ENCODE measurements around the gene ATP10A. TPM values are rescaled to one million over a fixed set of nuclear protein-coding genes. Genes with fewer than 3 reads are reported as not detected.

The ATP10A gene
- total and polyA plus RNA-seq, 2 donors from 2014 or later, result 4.0 to 6.8 TPM

- peaks cover 0 to 3% (median 0%) of the 10 kb centered on the region in 3 donors for H3K4me1 ChIP-seq (ENCODE audit: control insufficient read depth in 2 of 3, insufficient read depth in 2 of 3, low read depth in 1 of 3, low read length in 3 of 3)
- no peaks in the 10 kb centered on the region for H3K36me3 ChIP-seq (ENCODE audit: control insufficient read depth in 2 of 3, insufficient read depth in 3 of 3, low read length in 3 of 3)
- no peak for DNase-seq
- H3K27ac ChIP-seq (ENCODE audit: low read depth in 2 of 2, low read length in 2 of 2), result no peak overlapping the region
- no peak for FAIRE-seq
- H3K4me3 ChIP-seq (ENCODE audit: low read length in 3 of 3), result no peak overlapping the region
- TF ChIP-seq CTCF (IDR thresholded peaks at IDR 0.05; ENCODE audit: borderline replicate concordance, extremely low read depth, insufficient read depth), result no peak
- no peaks in the 10 kb centered on the region for H3K9me3 ChIP-seq (ENCODE audit: control insufficient read depth in 2 of 3, insufficient read depth in 1 of 3, low read length in 3 of 3)
- H3K9ac ChIP-seq (ENCODE audit: low read length in 3 of 3), result no peak overlapping the region
- no peaks in the 10 kb centered on the region for H3K27me3 ChIP-seq (ENCODE audit: control insufficient read depth, insufficient read depth, low read length)
- intact Hi-C loops (cut with DNase I), result no loop called here
Measured at GRCh38 chr15:25783134-25783533, 80.0 kb downstream of the ATP10A start.

- intact Hi-C loops (cut with DNase I), result no loop called here
- H3K27me3 ChIP-seq (ENCODE audit: control insufficient read depth, insufficient read depth, low read length), result no peaks in the 10 kb centered on the region
- no peak overlapping the region for H3K27ac ChIP-seq (ENCODE audit: low read depth in 2 of 2, low read length in 2 of 2)
- no peak overlapping the region for H3K4me3 ChIP-seq (ENCODE audit: low read length in 3 of 3)
- peaks cover 0 to 3% (median 0%) of the 10 kb centered on the region in 3 donors for H3K4me1 ChIP-seq (ENCODE audit: control insufficient read depth in 2 of 3, insufficient read depth in 2 of 3, low read depth in 1 of 3, low read length in 3 of 3)
- no peak for TF ChIP-seq CTCF (IDR thresholded peaks at IDR 0.05; ENCODE audit: borderline replicate concordance, extremely low read depth, insufficient read depth)
- no peak overlapping the region for H3K9ac ChIP-seq (ENCODE audit: low read length in 3 of 3)
- peak in 1 of 5 donors; percentile 44 for DNase-seq
- FAIRE-seq, result no peak
- H3K9me3 ChIP-seq (ENCODE audit: control insufficient read depth in 2 of 3, insufficient read depth in 1 of 3, low read length in 3 of 3), result no peaks in the 10 kb centered on the region
- no peaks in the 10 kb centered on the region for H3K36me3 ChIP-seq (ENCODE audit: control insufficient read depth in 2 of 3, insufficient read depth in 3 of 3, low read length in 3 of 3)
Measured at GRCh38 chr15:25780479-25781255, 82.5 kb downstream of the ATP10A start.

GRCh38 chr15:25778161-25778560, 85.0 kb downstream of the ATP10A start:
- H3K36me3 ChIP-seq (ENCODE audit: control insufficient read depth in 2 of 3, insufficient read depth in 3 of 3, low read length in 3 of 3), result no peaks in the 10 kb centered on the region
- H3K27ac ChIP-seq (ENCODE audit: low read depth in 2 of 2, low read length in 2 of 2), result no peak overlapping the region
- no peak for TF ChIP-seq CTCF (IDR thresholded peaks at IDR 0.05; ENCODE audit: borderline replicate concordance, extremely low read depth, insufficient read depth)
- no peaks in the 10 kb centered on the region for H3K4me1 ChIP-seq (ENCODE audit: control insufficient read depth in 2 of 3, insufficient read depth in 2 of 3, low read depth in 1 of 3, low read length in 3 of 3)
- intact Hi-C loops (cut with DNase I), result no loop called here
- FAIRE-seq (no peak), DNase-seq (no peak)
- no peak overlapping the region for H3K9ac ChIP-seq (ENCODE audit: low read length in 3 of 3)
- no peak overlapping the region for H3K4me3 ChIP-seq (ENCODE audit: low read length in 3 of 3)
- no peaks in the 10 kb centered on the region for H3K9me3 ChIP-seq (ENCODE audit: control insufficient read depth in 2 of 3, insufficient read depth in 1 of 3, low read length in 3 of 3)
- H3K27me3 ChIP-seq (ENCODE audit: control insufficient read depth, insufficient read depth, low read length), result no peaks in the 10 kb centered on the region
